Activated naive CD4-positive, alpha-beta T cell treated with Interleukin-2 at 50 U/mL for 16 hours (primary cell): ENCODE data around the gene SLC44A1.

Experiments
- DNase-seq: peaks from one replicate; pipeline ENCODE4 v3.0.0-alpha.2; 2020

The SLC44A1 gene

GRCh38 chr9:105244003-105244733 lies at the start of gene SLC44A1:
TSS of gene SLC44A1 (plus strand) at chr9:105244651. CDS start at chr9:105244869, 218 bp downstream.
- peak; percentile 94 for DNase-seq

GRCh38 chr9:105195259-105195658 lies 49.2 kb upstream of the SLC44A1 start:
- no peak for DNase-seq

GRCh38 chr9:105198023-105198422 lies 46.4 kb upstream of the SLC44A1 start:
- DNase-seq: no peak

GRCh38 chr9:105198865-105199264 lies 45.6 kb upstream of the SLC44A1 start:
- DNase-seq: no peak

DNA sequence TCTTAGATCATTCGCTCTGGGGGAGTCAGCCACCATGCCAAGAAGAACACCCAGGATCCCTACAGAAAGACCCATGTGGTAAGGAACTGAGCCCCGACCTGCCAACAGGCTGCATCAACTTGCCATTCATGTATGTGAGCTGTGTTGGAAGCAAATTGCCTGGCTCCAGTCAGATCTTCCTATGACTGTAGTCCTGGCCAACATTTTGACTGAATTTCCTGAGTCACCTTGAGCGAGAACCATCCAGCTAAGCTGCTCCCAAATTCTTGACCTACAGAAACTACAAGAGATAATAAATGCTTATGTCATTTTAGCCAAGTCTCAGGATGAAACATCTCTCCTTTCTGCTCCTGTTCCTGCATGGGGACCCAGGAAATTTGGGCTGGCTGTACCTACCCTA lies 40.0 kb upstream of the SLC44A1 start:
- DNase-seq: no peak

DNA sequence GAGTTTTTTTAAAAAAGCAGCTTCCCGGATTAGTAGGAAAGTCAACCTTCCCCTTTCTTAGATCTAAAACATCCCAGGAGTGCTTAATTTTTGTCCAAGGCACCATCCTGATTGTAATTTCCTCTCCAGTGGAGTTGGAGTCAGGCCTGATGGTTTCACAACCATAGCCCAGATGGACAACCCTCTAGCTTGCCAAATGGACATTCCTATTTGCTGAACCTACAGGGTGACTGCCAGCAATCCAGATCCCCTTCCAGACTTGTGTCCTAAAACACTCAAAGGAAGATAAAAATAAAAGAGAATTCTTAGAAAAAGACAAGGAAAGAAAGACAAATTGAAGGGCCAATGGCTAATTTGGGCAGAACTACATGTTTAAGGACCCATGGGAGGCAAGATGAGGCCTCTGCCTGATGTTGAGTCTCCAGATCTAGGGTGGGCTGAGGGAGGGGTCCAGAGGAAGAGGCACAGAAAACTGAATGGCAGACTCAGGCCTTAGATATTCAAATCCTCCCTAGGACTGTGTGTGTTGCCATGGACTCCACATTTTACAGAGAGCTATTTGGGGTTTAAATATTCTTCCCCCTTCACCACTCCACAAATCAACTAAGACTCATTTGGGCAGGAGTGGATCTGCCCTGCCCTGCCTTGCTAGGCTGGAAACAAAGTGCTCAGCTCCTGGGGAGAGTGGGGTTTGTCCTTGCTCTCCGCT lies 38.5 kb upstream of the SLC44A1 start:
- no peak for DNase-seq

DNA sequence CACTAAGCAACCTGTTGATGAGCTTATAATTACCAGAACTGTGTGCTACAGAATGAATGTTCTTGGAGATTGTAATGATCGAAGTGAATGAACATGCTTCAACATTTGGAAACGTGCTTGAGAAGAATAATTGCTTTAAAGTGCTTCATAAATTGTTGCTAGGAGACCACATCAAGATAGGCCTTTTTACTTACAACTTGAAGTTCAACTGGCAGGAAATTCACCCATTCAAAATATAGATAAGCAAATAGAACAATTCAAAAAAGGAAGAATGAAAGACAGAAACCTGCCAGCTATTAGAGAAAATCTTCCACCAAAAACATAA lies 38.0 kb upstream of the SLC44A1 start:
- no peak for DNase-seq

- DNase-seq: no peak
Observed at GRCh38 chr9:105206821-105207699, 37.4 kb upstream of the SLC44A1 start.

- DNase-seq: no peak
Observed at GRCh38 chr9:105216440-105217178, 27.8 kb upstream of the SLC44A1 start.

- DNase-seq: no peak
Observed at GRCh38 chr9:105218673-105219072, 25.8 kb upstream of the SLC44A1 start.

GRCh38 chr9:105219291-105219805 lies 25.1 kb upstream of the SLC44A1 start:
- DNase-seq: no peak

- no peak for DNase-seq
Observed at GRCh38 chr9:105220451-105220850, 24.0 kb upstream of the SLC44A1 start.

DNA sequence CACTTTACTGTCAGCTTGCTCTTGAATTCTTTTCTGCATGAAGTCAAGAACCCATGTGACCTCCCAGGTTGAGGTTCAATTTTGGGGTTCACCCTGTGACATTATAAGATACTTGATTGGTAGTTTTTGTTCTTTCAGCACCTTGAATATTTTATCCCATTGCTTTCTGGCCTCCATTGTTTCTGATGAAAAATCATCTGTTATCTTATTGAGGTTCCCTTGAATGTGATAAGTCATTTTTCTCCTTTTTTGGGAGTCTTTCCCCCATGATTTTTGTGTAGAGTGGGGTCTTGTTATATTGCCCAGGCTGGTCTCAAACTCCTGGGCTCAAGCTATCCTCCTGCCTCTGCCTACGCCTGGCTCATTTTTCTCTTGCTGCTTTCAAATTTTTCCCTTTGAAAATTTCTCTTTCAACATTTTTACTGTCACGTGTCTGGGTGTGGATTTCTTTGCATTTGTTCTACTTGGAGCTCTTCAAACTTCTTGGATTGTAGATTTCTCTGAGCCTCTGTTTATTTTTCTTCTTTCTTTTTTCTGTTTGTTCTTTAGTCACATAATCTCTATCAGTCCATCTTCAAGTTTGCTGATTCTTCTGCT lies 20.8 kb upstream of the SLC44A1 start:
- no peak for DNase-seq

GRCh38 chr9:105226055-105226454 lies 18.4 kb upstream of the SLC44A1 start:
- no peak for DNase-seq

GRCh38 chr9:105232207-105232606 lies 12.2 kb upstream of the SLC44A1 start:
- DNase-seq: no peak

- DNase-seq: no peak
Observed at GRCh38 chr9:105233873-105234272, 10.6 kb upstream of the SLC44A1 start.

DNA sequence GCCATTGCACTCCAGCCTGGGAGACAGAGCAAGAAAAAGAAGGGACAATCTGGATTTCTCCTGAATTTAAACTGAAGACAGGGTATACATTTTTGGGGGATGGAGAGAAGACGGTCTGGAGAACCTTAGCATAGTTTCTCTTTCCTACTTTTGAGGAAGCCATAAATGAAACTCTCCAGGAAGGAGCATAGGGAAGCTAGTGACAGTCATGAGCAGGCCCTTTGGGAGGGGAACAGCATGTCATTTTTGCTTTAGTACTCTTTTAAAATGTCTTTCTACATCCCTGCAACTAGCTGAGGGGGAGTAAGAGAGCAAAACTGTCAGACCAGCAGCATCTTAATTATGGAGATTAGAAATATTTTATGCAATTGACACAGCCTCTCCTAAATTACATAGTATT lies 8.2 kb upstream of the SLC44A1 start:
- DNase-seq: no peak

GRCh38 chr9:105237246-105237645 lies 7.2 kb upstream of the SLC44A1 start:
- no peak for DNase-seq

GRCh38 chr9:105238302-105238701 lies 6.1 kb upstream of the SLC44A1 start:
- no peak for DNase-seq

- DNase-seq: no peak
Observed at GRCh38 chr9:105241356-105242043, 3.0 kb upstream of the SLC44A1 start.

- DNase-seq: no peak
Observed at GRCh38 chr9:105242062-105242461, 2.4 kb upstream of the SLC44A1 start.

GRCh38 chr9:105242557-105242956 lies 1.9 kb upstream of the SLC44A1 start:
- no peak for DNase-seq
